ENCODE results near the gene STN1.
A peak's percentile ranks its signal among the peaks of the same experiment; 100 is the strongest.

STN1 gene

GRCh38 chr10:103842605-103843004 lies 75.4 kb downstream of the STN1 start:
- peaks cover 26% of the 10 kb centered on the region for H3K4me1 ChIP-seq (ENCODE audit: control insufficient read depth, insufficient read depth, low read length)
- H3K27me3 ChIP-seq (ENCODE audit: control insufficient read depth, insufficient read depth, low read length), result no peaks in the 10 kb centered on the region
- H3K9me3 ChIP-seq (ENCODE audit: control insufficient read depth, insufficient read depth, low read length), result no peaks in the 10 kb centered on the region
- no peak overlapping the region for H3K27ac ChIP-seq (ENCODE audit: low read depth, low read length)
- no peaks in the 10 kb centered on the region for H3K36me3 ChIP-seq (ENCODE audit: control insufficient read depth, insufficient read depth, low read length)
- H3K4me3 ChIP-seq (ENCODE audit: low read depth, low read length), result no peak overlapping the region
- H3K9ac ChIP-seq (ENCODE audit: low read depth, low read length), result no peak overlapping the region

DNA sequence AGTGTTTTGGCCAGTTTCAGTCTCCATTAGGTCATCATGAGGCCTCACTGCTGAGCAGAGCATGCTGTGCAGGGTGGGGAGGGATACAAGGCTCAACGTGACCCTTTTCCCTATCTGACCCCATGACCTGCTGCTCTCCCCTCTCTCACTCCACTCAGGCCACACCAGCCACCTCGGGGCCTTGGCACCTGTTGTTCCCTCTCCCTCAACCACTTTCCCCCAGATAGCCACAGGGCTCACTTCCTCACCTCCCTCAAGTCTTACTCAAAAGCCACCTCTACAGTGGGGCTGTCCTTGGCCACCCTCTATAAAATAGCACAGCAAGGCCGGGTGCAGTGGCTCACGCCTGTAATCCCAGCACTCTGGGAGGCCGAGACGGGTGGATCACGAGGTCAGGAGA lies 76.5 kb downstream of the STN1 start:
- H3K36me3 ChIP-seq (ENCODE audit: control insufficient read depth, insufficient read depth, low read length), result no peaks in the 10 kb centered on the region
- H3K9ac ChIP-seq (ENCODE audit: low read depth, low read length), result no peak overlapping the region
- H3K9me3 ChIP-seq (ENCODE audit: control insufficient read depth, insufficient read depth, low read length), result no peaks in the 10 kb centered on the region
- H3K27ac ChIP-seq (ENCODE audit: low read depth, low read length), result no peak overlapping the region
- no peaks in the 10 kb centered on the region for H3K27me3 ChIP-seq (ENCODE audit: control insufficient read depth, insufficient read depth, low read length)
- H3K4me3 ChIP-seq (ENCODE audit: low read depth, low read length), result no peak overlapping the region
- H3K4me1 ChIP-seq (ENCODE audit: control insufficient read depth, insufficient read depth, low read length), result peaks cover 26% of the 10 kb centered on the region

DNA sequence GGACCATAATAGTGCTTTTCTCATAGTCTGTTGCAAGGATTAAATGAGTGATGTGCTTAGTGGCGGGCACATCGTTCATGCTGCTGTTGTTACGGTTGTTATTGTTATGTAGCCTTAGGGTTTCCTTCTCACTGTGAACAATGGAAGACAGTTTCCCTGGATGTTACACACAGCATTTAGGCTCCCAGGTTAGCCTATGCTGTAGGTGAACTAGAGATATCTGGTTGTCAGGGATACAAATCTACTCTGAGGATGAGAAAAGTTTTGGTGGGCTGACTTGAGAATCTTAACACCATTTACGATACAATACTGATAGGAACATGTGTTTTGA lies 77.3 kb downstream of the STN1 start:
- Histone ChIP-seq H3K36me3 (ENCODE audit: control insufficient read depth, insufficient read depth, low read length) (no peaks in the 10 kb centered on the region), H3K9me3 (ENCODE audit: control insufficient read depth, insufficient read depth, low read length) (no peaks in the 10 kb centered on the region), H3K4me3 (ENCODE audit: low read depth, low read length) (no peak overlapping the region), H3K27me3 (ENCODE audit: control insufficient read depth, insufficient read depth, low read length) (no peaks in the 10 kb centered on the region), H3K27ac (ENCODE audit: low read depth, low read length) (peak overlapping the region; percentile 69), H3K4me1 (ENCODE audit: control insufficient read depth, insufficient read depth, low read length) (peaks cover 26% of the 10 kb centered on the region), H3K9ac (ENCODE audit: low read depth, low read length) (no peak overlapping the region)

- no peaks in the 10 kb centered on the region for H3K9me3 ChIP-seq (ENCODE audit: control insufficient read depth, insufficient read depth, low read length)
- no peak overlapping the region for H3K9ac ChIP-seq (ENCODE audit: low read depth, low read length)
- H3K27ac ChIP-seq (ENCODE audit: low read depth, low read length), result peak overlapping the region; percentile 69
- peaks cover 29% of the 10 kb centered on the region for H3K4me1 ChIP-seq (ENCODE audit: control insufficient read depth, insufficient read depth, low read length)
- no peaks in the 10 kb centered on the region for H3K27me3 ChIP-seq (ENCODE audit: control insufficient read depth, insufficient read depth, low read length)
- no peaks in the 10 kb centered on the region for H3K36me3 ChIP-seq (ENCODE audit: control insufficient read depth, insufficient read depth, low read length)
- no peak overlapping the region for H3K4me3 ChIP-seq (ENCODE audit: low read depth, low read length)
These were observed 77.9 kb downstream of the STN1 start for GRCh38 chr10:103839872-103840739.

- Histone ChIP-seq H3K4me1 (ENCODE audit: control insufficient read depth, insufficient read depth, low read length) (peaks cover 35% of the 10 kb centered on the region), H3K9ac (ENCODE audit: low read depth, low read length) (no peak overlapping the region), H3K36me3 (ENCODE audit: control insufficient read depth, insufficient read depth, low read length) (no peaks in the 10 kb centered on the region)
These were observed 78.5 kb downstream of the STN1 start for GRCh38 chr10:103839519-103839871.

GRCh38 chr10:103838862-103839518 lies 79.0 kb downstream of the STN1 start:
- no peak overlapping the region for H3K4me3 ChIP-seq (ENCODE audit: low read depth, low read length)
- no peaks in the 10 kb centered on the region for H3K9me3 ChIP-seq (ENCODE audit: control insufficient read depth, insufficient read depth, low read length)
- peaks cover 40% of the 10 kb centered on the region for H3K4me1 ChIP-seq (ENCODE audit: control insufficient read depth, insufficient read depth, low read length)
- no peak overlapping the region for H3K27ac ChIP-seq (ENCODE audit: low read depth, low read length)
- H3K36me3 ChIP-seq (ENCODE audit: control insufficient read depth, insufficient read depth, low read length), result no peaks in the 10 kb centered on the region
- no peak overlapping the region for H3K9ac ChIP-seq (ENCODE audit: low read depth, low read length)
- H3K27me3 ChIP-seq (ENCODE audit: control insufficient read depth, insufficient read depth, low read length), result no peaks in the 10 kb centered on the region

More at GRCh38 chr10:103839519-103839871, 78.5 kb downstream of the STN1 start:
- no peaks in the 10 kb centered on the region for H3K27me3 ChIP-seq (ENCODE audit: control insufficient read depth, insufficient read depth, low read length)
- peak overlapping the region; percentile 43 for H3K27ac ChIP-seq (ENCODE audit: low read depth, low read length)
- no peaks in the 10 kb centered on the region for H3K9me3 ChIP-seq (ENCODE audit: control insufficient read depth, insufficient read depth, low read length)
- no peak overlapping the region for H3K4me3 ChIP-seq (ENCODE audit: low read depth, low read length)

DNA sequence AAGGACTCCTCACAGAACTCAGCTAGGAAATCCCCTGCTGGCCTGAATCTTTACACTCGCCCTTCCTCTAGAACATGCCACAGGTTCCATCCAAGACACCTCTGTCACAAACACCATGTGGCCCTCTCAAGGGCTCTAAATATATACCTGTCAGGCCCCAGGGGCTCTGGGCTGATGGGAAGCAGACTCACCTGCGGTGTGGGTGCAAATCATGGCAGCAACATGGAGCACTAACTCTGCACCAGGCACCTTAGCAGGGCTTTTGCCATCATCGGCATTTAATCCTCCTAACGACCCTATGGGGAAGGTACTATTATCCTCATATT lies 80.0 kb downstream of the STN1 start:
- peaks cover 46% of the 10 kb centered on the region for H3K4me1 ChIP-seq (ENCODE audit: control insufficient read depth, insufficient read depth, low read length)
- H3K36me3 ChIP-seq (ENCODE audit: control insufficient read depth, insufficient read depth, low read length), result no peaks in the 10 kb centered on the region
- no peaks in the 10 kb centered on the region for H3K27me3 ChIP-seq (ENCODE audit: control insufficient read depth, insufficient read depth, low read length)
- no peak overlapping the region for H3K27ac ChIP-seq (ENCODE audit: low read depth, low read length)
- no peaks in the 10 kb centered on the region for H3K9me3 ChIP-seq (ENCODE audit: control insufficient read depth, insufficient read depth, low read length)
- no peak overlapping the region for H3K4me3 ChIP-seq (ENCODE audit: low read depth, low read length)
- no peak overlapping the region for H3K9ac ChIP-seq (ENCODE audit: low read depth, low read length)

GRCh38 chr10:103837370-103838069 lies 80.5 kb downstream of the STN1 start:
- Histone ChIP-seq H3K9ac (ENCODE audit: low read depth, low read length) (no peak overlapping the region), H3K4me3 (ENCODE audit: low read depth, low read length) (no peak overlapping the region), H3K27me3 (ENCODE audit: control insufficient read depth, insufficient read depth, low read length) (no peaks in the 10 kb centered on the region), H3K27ac (ENCODE audit: low read depth, low read length) (no peak overlapping the region), H3K36me3 (ENCODE audit: control insufficient read depth, insufficient read depth, low read length) (no peaks in the 10 kb centered on the region), H3K9me3 (ENCODE audit: control insufficient read depth, insufficient read depth, low read length) (0 out of 2 replicates have a peak, but pooled peaks cover 4% of the 10 kb centered on the region), H3K4me1 (ENCODE audit: control insufficient read depth, insufficient read depth, low read length) (peaks cover 46% of the 10 kb centered on the region)

- Histone ChIP-seq H3K9ac (ENCODE audit: low read depth, low read length) (no peak overlapping the region), H3K27me3 (ENCODE audit: control insufficient read depth, insufficient read depth, low read length) (no peaks in the 10 kb centered on the region), H3K4me3 (ENCODE audit: low read depth, low read length) (no peak overlapping the region), H3K4me1 (ENCODE audit: control insufficient read depth, insufficient read depth, low read length) (peaks cover 46% of the 10 kb centered on the region), H3K27ac (ENCODE audit: low read depth, low read length) (no peak overlapping the region), H3K36me3 (ENCODE audit: control insufficient read depth, insufficient read depth, low read length) (no peaks in the 10 kb centered on the region), H3K9me3 (ENCODE audit: control insufficient read depth, insufficient read depth, low read length) (0 out of 2 replicates have a peak, but pooled peaks cover 4% of the 10 kb centered on the region)
These were observed 81.1 kb downstream of the STN1 start for GRCh38 chr10:103836861-103837260.

DNA sequence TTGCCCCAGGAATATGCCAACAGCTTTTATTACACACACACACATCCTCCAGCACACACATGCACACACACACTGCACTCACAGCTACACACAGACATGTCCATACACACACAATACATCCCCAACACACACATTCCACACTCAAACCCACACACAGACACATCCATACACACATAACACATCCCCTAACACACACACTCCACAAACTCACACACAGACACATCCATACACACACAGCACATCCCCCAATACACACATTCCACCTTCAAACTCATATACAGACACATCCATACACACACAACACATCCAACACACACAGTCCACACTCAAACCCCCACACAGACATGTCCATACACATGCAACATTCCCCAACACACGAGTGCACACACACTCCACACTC lies 81.7 kb downstream of the STN1 start:
- Histone ChIP-seq H3K36me3 (ENCODE audit: control insufficient read depth, insufficient read depth, low read length) (no peaks in the 10 kb centered on the region), H3K27me3 (ENCODE audit: control insufficient read depth, insufficient read depth, low read length) (no peaks in the 10 kb centered on the region), H3K27ac (ENCODE audit: low read depth, low read length) (no peak overlapping the region), H3K4me3 (ENCODE audit: low read depth, low read length) (no peak overlapping the region), H3K9ac (ENCODE audit: low read depth, low read length) (no peak overlapping the region), H3K4me1 (ENCODE audit: control insufficient read depth, insufficient read depth, low read length) (peaks cover 44% of the 10 kb centered on the region), H3K9me3 (ENCODE audit: control insufficient read depth, insufficient read depth, low read length) (0 out of 2 replicates have a peak, but pooled peaks cover 4% of the 10 kb centered on the region)
